ENCODE data around the gene KRT37.
"Not testable (repeated sequence)": the region's sequence is repeated elsewhere in the genome, so short reads cannot be mapped to it uniquely, and the experiment has no call there.

KRT37 gene

GRCh38 chr17:41434415-41434814 is 10.0 kb upstream of the KRT37 start:
- DNase-seq (ENCODE audit: low read depth): no peak

- no peak for DNase-seq (ENCODE audit: low read depth)
These were observed 9.6 kb upstream of the KRT37 start for GRCh38 chr17:41434005-41434404.

GRCh38 chr17:41433586-41433985 is 9.2 kb upstream of the KRT37 start:
- DNase-seq (ENCODE audit: low read depth): no peak

- not testable (repeated sequence) for DNase-seq (ENCODE audit: low read depth)
These were observed 6.0 kb upstream of the KRT37 start for GRCh38 chr17:41430376-41430775.

GRCh38 chr17:41429667-41430066 is 5.3 kb upstream of the KRT37 start:
- no peak for DNase-seq (ENCODE audit: low read depth)

- no peak for DNase-seq (ENCODE audit: low read depth)
These were observed 4.4 kb upstream of the KRT37 start for GRCh38 chr17:41428591-41429291.

- DNase-seq (ENCODE audit: low read depth): not testable (repeated sequence)
These were observed 1.8 kb downstream of the KRT37 start for GRCh38 chr17:41422586-41422985.

- no peak for DNase-seq (ENCODE audit: low read depth)
These were observed 2.8 kb downstream of the KRT37 start for GRCh38 chr17:41421617-41422016.

GRCh38 chr17:41421116-41421515 is 3.3 kb downstream of the KRT37 start:
- DNase-seq (ENCODE audit: low read depth): no peak

- no peak for DNase-seq (ENCODE audit: low read depth)
These were observed 4.3 kb downstream of the KRT37 start for GRCh38 chr17:41420134-41420533.

GRCh38 chr17:41419716-41420115 is 4.7 kb downstream of the KRT37 start:
- no peak for DNase-seq (ENCODE audit: low read depth)

- no peak for DNase-seq (ENCODE audit: low read depth)
These were observed 6.1 kb downstream of the KRT37 start for GRCh38 chr17:41418116-41418860.

- DNase-seq (ENCODE audit: low read depth): no peak
These were observed 6.8 kb downstream of the KRT37 start for GRCh38 chr17:41417576-41418015.

- no peak for DNase-seq (ENCODE audit: low read depth)
These were observed 7.3 kb downstream of the KRT37 start for GRCh38 chr17:41417127-41417526.

- DNase-seq (ENCODE audit: low read depth): no peak
These were observed 7.9 kb downstream of the KRT37 start for GRCh38 chr17:41416479-41416878.

GRCh38 chr17:41415833-41416335 is 8.5 kb downstream of the KRT37 start:
- DNase-seq (ENCODE audit: low read depth): no peak

- no peak for DNase-seq (ENCODE audit: low read depth)
These were observed 9.0 kb downstream of the KRT37 start for GRCh38 chr17:41415411-41415810.

GRCh38 chr17:41413982-41414381 is 10.4 kb downstream of the KRT37 start:
- no peak for DNase-seq (ENCODE audit: low read depth)

- DNase-seq (ENCODE audit: low read depth): no peak
These were observed 10.9 kb downstream of the KRT37 start for GRCh38 chr17:41413353-41413957.

- DNase-seq (ENCODE audit: low read depth): no peak
These were observed 13.1 kb downstream of the KRT37 start for GRCh38 chr17:41411072-41411840.

- no peak for DNase-seq (ENCODE audit: low read depth)
These were observed 17.2 kb downstream of the KRT37 start for GRCh38 chr17:41407226-41407625.

- DNase-seq (ENCODE audit: low read depth): no peak
These were observed 18.2 kb downstream of the KRT37 start for GRCh38 chr17:41406205-41406604.
